PC-9 (cell line): ENCODE data around the gene SNX25. TPM values are rescaled to one million over a fixed set of nuclear protein-coding genes. Genes with fewer than 3 reads are reported as not detected.

Experiments
- BruUV-seq: library from RNA; stranded (reverse); fragments of 400-500 nt; replicated peaks from 2 replicates; lab custom pipeline; 2021; lab: Mats Ljungman, UMichigan
- CTCF ChIA-PET: fragments of 300-600 bp; sonication (Branson Sonifier 250); formaldehyde crosslinking; loops from one replicate; lab custom pipeline; 2022; ENCODE audit warnings: antibody characterized with exemption; lab: Charles Lee
- POLR2A ChIA-PET: fragments of 300-600 bp; sonication (Branson Sonifier 250); formaldehyde crosslinking; loops from one replicate; lab custom pipeline; 2022; ENCODE audit warnings: antibody characterized with exemption; ENCODE audit not compliant: unreplicated experiment; lab: Charles Lee
- DNase-seq, 2 experiments: peaks; one replicate each; pipeline versions ENCODE4 v3.0.0 to v3.0.0-alpha.2; 2015 to 2022; ENCODE audit warnings: mixed read lengths in 1 of 2
- H2AFZ ChIP-seq: fragments of 200-600 bp; sonication (generic); 2 replicates; pipeline ENCODE4 v1.8.1; 2017; ENCODE audit warnings: antibody characterized with exemption
- H3F3A ChIP-seq: fragments of 200-600 bp; sonication (generic); 2 replicates; pipeline ENCODE4 v1.8.1; 2017; ENCODE audit warnings: antibody characterized with exemption, mild to moderate bottlenecking, low read depth; ENCODE audit not compliant: insufficient read depth
- H3K27ac ChIP-seq: fragments of 200-600 bp; sonication (generic); 2 replicates; pipeline ENCODE4 v1.6.1; 2016; ENCODE audit warnings: mixed run types
- H3K27me3 ChIP-seq: fragments of 200-600 bp; sonication (generic); 2 replicates; pipeline ENCODE4 v1.6.1; 2016; ENCODE audit warnings: low read depth, mixed run types; ENCODE audit not compliant: insufficient read depth
- H3K36me3 ChIP-seq: fragments of 200-600 bp; sonication (generic); 2 replicates; pipeline ENCODE4 v1.6.1; 2016; ENCODE audit warnings: low read depth, mixed run types
- H3K4me1 ChIP-seq: fragments of 200-600 bp; sonication (generic); replicated peaks from 2 replicates; pipeline ENCODE4 v1.6.1; 2016; ENCODE audit warnings: mixed run types; ENCODE audit not compliant: insufficient read depth
- H3K4me2 ChIP-seq: fragments of 200-600 bp; sonication (generic); 2 replicates; pipeline ENCODE4 v1.6.1; 2017; ENCODE audit warnings: mixed run types
- H3K4me3 ChIP-seq: fragments of 200-600 bp; sonication (generic); 2 replicates; pipeline ENCODE4 v1.6.1; 2016; ENCODE audit warnings: mixed run types
- H3K79me2 ChIP-seq: fragments of 200-600 bp; sonication (generic); 2 replicates; pipeline ENCODE4 v1.6.1; 2017; ENCODE audit warnings: low read depth, mixed run types
- H3K9me2 ChIP-seq: fragments of 200-600 bp; sonication (generic); 2 replicates; pipeline ENCODE4 v1.8.1; 2017; ENCODE audit warnings: mild to moderate bottlenecking; ENCODE audit not compliant: insufficient read depth
- H3K9me3 ChIP-seq: fragments of 200-600 bp; sonication (generic); 2 replicates; pipeline ENCODE4 v1.8.1; 2016; ENCODE audit warnings: low read depth; ENCODE audit not compliant: insufficient read depth
- H4K20me1 ChIP-seq: fragments of 200-600 bp; sonication (generic); 2 replicates; pipeline ENCODE4 v1.8.1; 2017; ENCODE audit not compliant: insufficient read depth
- EZH2 ChIP-seq: fragments of 200-600 bp; sonication (generic); IDR thresholded peaks from 2 replicates; pipeline ENCODE4 v1.8.0; 2017; ENCODE audit warnings: antibody characterized with exemption, low read depth
- intact Hi-C: fragments of 100-400 bp; cut with micrococcal nuclease; formaldehyde crosslinking; loops from one replicate; pipeline ENCODE4 v1.10.0; 2022; ENCODE audit not compliant: unreplicated experiment
- total RNA-seq: library from RNA; stranded (reverse); gene quantifications from 2 replicates; pipeline ENCODE4 v1.2.3, GENCODE V29; 2021
- TF ChIP-seq, protein P1 (sequence below): fragments of 200-600 bp; sonication (generic); conservative IDR thresholded peaks from 2 replicates; pipeline ENCODE4 v1.6.1; 2017; ENCODE audit warnings: mixed run types, antibody characterized with exemption, mild to moderate bottlenecking, moderate library complexity

Gene SNX25
- total RNA-seq, 1 experiment from 2014 or later, result 18.0 TPM

- no TSS peak for BruUV-seq
- H3K4me2 ChIP-seq, result no peak overlapping the region
- H2AFZ ChIP-seq, result no peak overlapping the region
- no peaks in the 10 kb centered on the region for H3K4me1 ChIP-seq
- no peaks in the 10 kb centered on the region for H3K9me3 ChIP-seq
- H3K27me3 ChIP-seq, result no peaks in the 10 kb centered on the region
- no peaks in the 10 kb centered on the region for H4K20me1 ChIP-seq
- CTCF ChIA-PET, result no interaction called here
- TF ChIP-seq, protein P1, sequence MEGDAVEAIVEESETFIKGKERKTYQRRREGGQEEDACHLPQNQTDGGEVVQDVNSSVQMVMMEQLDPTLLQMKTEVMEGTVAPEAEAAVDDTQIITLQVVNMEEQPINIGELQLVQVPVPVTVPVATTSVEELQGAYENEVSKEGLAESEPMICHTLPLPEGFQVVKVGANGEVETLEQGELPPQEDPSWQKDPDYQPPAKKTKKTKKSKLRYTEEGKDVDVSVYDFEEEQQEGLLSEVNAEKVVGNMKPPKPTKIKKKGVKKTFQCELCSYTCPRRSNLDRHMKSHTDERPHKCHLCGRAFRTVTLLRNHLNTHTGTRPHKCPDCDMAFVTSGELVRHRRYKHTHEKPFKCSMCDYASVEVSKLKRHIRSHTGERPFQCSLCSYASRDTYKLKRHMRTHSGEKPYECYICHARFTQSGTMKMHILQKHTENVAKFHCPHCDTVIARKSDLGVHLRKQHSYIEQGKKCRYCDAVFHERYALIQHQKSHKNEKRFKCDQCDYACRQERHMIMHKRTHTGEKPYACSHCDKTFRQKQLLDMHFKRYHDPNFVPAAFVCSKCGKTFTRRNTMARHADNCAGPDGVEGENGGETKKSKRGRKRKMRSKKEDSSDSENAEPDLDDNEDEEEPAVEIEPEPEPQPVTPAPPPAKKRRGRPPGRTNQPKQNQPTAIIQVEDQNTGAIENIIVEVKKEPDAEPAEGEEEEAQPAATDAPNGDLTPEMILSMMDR, result no peak
- TF ChIP-seq EZH2, result no peak
- H3K4me3 ChIP-seq, result no peak overlapping the region
- DNase-seq, result no peak
- H3K79me2 ChIP-seq, result no peaks in the 10 kb centered on the region
- H3K27ac ChIP-seq, result no peak overlapping the region
- no peaks in the 10 kb centered on the region for H3F3A ChIP-seq
- intact Hi-C loops, result no loop called here
- H3K36me3 ChIP-seq, result no peaks in the 10 kb centered on the region
- POLR2A ChIA-PET, result no interaction called here
- H3K9me2 ChIP-seq, result no peaks in the 10 kb centered on the region
These were observed 135.5 kb downstream of the SNX25 start for GRCh38 chr4:185344743-185345538.

- TF ChIP-seq EZH2, result no peak
- no peaks in the 10 kb centered on the region for H3K27me3 ChIP-seq
- no peaks in the 10 kb centered on the region for H3K9me2 ChIP-seq
- H3K4me1 ChIP-seq, result no peaks in the 10 kb centered on the region
- H3F3A ChIP-seq, result no peaks in the 10 kb centered on the region
- no TSS peak for BruUV-seq
- no peaks in the 10 kb centered on the region for H4K20me1 ChIP-seq
- POLR2A ChIA-PET, result interaction anchor here (0.6 kb wide), 1 partner anchor 151 kb away, joined by 7 read pairs; no protein-coding TSS in a partner anchor
- CTCF ChIA-PET, result no interaction called here
- no peaks in the 10 kb centered on the region for H3K36me3 ChIP-seq
- H3K9me3 ChIP-seq, result no peaks in the 10 kb centered on the region
- H3K79me2 ChIP-seq, result no peaks in the 10 kb centered on the region
- no peak overlapping the region for H2AFZ ChIP-seq
- no peak for DNase-seq
- no peak overlapping the region for H3K27ac ChIP-seq
- intact Hi-C loops, result no loop called here
- H3K4me3 ChIP-seq, result no peak overlapping the region
- H3K4me2 ChIP-seq, result no peak overlapping the region
These were observed 137.7 kb downstream of the SNX25 start for GRCh38 chr4:185346975-185347601.

- Histone ChIP-seq H3K9me2 (no peaks in the 10 kb centered on the region), H3K79me2 (no peaks in the 10 kb centered on the region), H3K4me3 (no peak overlapping the region), H3K4me1 (no peaks in the 10 kb centered on the region), H3K4me2 (no peak overlapping the region), H3K9me3 (no peaks in the 10 kb centered on the region), H3K27me3 (no peaks in the 10 kb centered on the region), H3K36me3 (no peaks in the 10 kb centered on the region), H4K20me1 (no peaks in the 10 kb centered on the region), H3F3A (no peaks in the 10 kb centered on the region), H2AFZ (no peak overlapping the region), H3K27ac (no peak overlapping the region)
- ChIA-PET CTCF (no interaction called here), POLR2A (no interaction called here)
- no TSS peak for BruUV-seq
- intact Hi-C loops, result no loop called here
- DNase-seq, result no peak
- no peak for TF ChIP-seq EZH2
- TF ChIP-seq, protein P1, result no peak
These were observed 142.3 kb downstream of the SNX25 start for GRCh38 chr4:185351691-185352090.
